Mesendoderm (in vitro differentiated cells): ENCODE data around the gene ZDHHC19.

ENCODE experiments used
- DNase-seq: peaks from one replicate; pipeline ENCODE4 v3.0.0; 2013
- H2AK5ac ChIP-seq: 2 replicates; pipeline ENCODE4 v1.6.1; 2013; ENCODE audit warnings: low read length, inconsistent platforms
- H2BK120ac ChIP-seq: 2 replicates; pipeline ENCODE4 v1.6.1; 2013; ENCODE audit warnings: low read depth, mild to moderate bottlenecking, low read length, moderate library complexity, mixed read lengths
- H2BK15ac ChIP-seq: replicated peaks from 2 replicates; pipeline ENCODE4 v1.6.1; 2013; ENCODE audit warnings: low read depth, mild to moderate bottlenecking, moderate library complexity
- H2BK5ac ChIP-seq: 2 replicates; pipeline ENCODE4 v1.6.1; 2013; ENCODE audit warnings: low read length, inconsistent platforms
- H3K18ac ChIP-seq: 2 replicates; pipeline ENCODE4 v1.6.1; 2013; ENCODE audit warnings: mild to moderate bottlenecking, low read length, mixed read lengths
- H3K23ac ChIP-seq: one replicate; pipeline ENCODE4 v1.6.1; 2013; ENCODE audit warnings: low read length
- H3K27ac ChIP-seq: 2 replicates; pipeline ENCODE4 v1.5.1; 2013; ENCODE audit warnings: low read depth, mild to moderate bottlenecking, inconsistent platforms, low read length, moderate library complexity
- H3K27me3 ChIP-seq: 2 replicates; pipeline ENCODE4 v1.6.1; 2013; ENCODE audit warnings: low read length, control low read depth, mild to moderate bottlenecking, inconsistent platforms; ENCODE audit not compliant: insufficient read depth, poor library complexity
- H3K36me3 ChIP-seq: 2 replicates; pipeline ENCODE4 v1.6.1; 2013; ENCODE audit warnings: low read length, inconsistent platforms; ENCODE audit not compliant: control insufficient read depth, insufficient read depth
- H3K4ac ChIP-seq: one replicate; pipeline ENCODE4 v1.6.1; 2013; ENCODE audit warnings: low read depth, mild to moderate bottlenecking, low read length, moderate library complexity
- H3K4me1 ChIP-seq: 2 replicates; pipeline ENCODE4 v1.6.1; 2013; ENCODE audit warnings: low read depth, low read length, inconsistent platforms; ENCODE audit not compliant: control insufficient read depth
- H3K4me2 ChIP-seq: 2 replicates; pipeline ENCODE4 v1.6.1; 2013; ENCODE audit warnings: low read length
- H3K4me3 ChIP-seq: 2 replicates; pipeline ENCODE4 v1.5.1; 2013; ENCODE audit warnings: mild to moderate bottlenecking, low read length
- H3K56ac ChIP-seq: one replicate; pipeline ENCODE4 v1.6.1; 2013; ENCODE audit warnings: low read length
- H3K79me1 ChIP-seq: 2 replicates; pipeline ENCODE4 v1.6.1; 2013; ENCODE audit warnings: low read length, inconsistent platforms
- H3K79me2 ChIP-seq: 2 replicates; pipeline ENCODE4 v1.6.1; 2013; ENCODE audit warnings: mild to moderate bottlenecking, low read length; ENCODE audit not compliant: control insufficient read depth, insufficient read depth
- H3K9ac ChIP-seq: 2 replicates; pipeline ENCODE4 v1.6.1; 2013; ENCODE audit warnings: low read length, inconsistent platforms
- H4K5ac ChIP-seq: one replicate; pipeline ENCODE4 v1.6.1; 2013; ENCODE audit warnings: low read length
- H4K8ac ChIP-seq: one replicate; pipeline ENCODE4 v1.6.1; 2013; ENCODE audit warnings: low read depth, mild to moderate bottlenecking, control low read depth, low read length, moderate library complexity
- WGBS: extraction: QIAGEN DNeasy Blood & Tissue Kit; methylation state at CpG from one replicate; pipeline ENCODE4 v1.1.7; 2013; ENCODE audit warnings: low lambda C conversion rate, missing lambda C conversion rate; ENCODE audit not compliant: insufficient coverage; ENCODE audit errors: extremely low coverage; 5-methylcytosine and 5-hydroxymethylcytosine counted together

The ZDHHC19 gene

GRCh38 chr3:196220991-196221390, 9.8 kb upstream of the ZDHHC19 start:
- Histone ChIP-seq H3K4me1 (no peaks in the 10 kb centered on the region), H3K27me3 (no peaks in the 10 kb centered on the region), H3K79me1 (no peaks in the 10 kb centered on the region), H3K56ac (no peak overlapping the region), H4K8ac (no peak overlapping the region), H3K18ac (no peak overlapping the region), H4K5ac (no peak overlapping the region), H3K9ac (no peak overlapping the region), H3K4me3 (no peak overlapping the region), H2BK120ac (no peak overlapping the region), H3K4ac (no peak overlapping the region), H2BK5ac (no peak overlapping the region), H3K23ac (no peak overlapping the region), H3K79me2 (no peaks in the 10 kb centered on the region), H2AK5ac (no peak overlapping the region), H3K4me2 (no peak overlapping the region), H2BK15ac (no peak overlapping the region), H3K27ac (no peak overlapping the region), H3K36me3 (no peaks in the 10 kb centered on the region)
- WGBS = no CpG with 5 or more reads among the region's 7 CpGs
- DNase-seq = no peak

- Histone ChIP-seq H3K4me3 (no peak overlapping the region), H3K56ac (no peak overlapping the region), H3K4me2 (no peak overlapping the region), H3K36me3 (no peaks in the 10 kb centered on the region), H4K5ac (no peak overlapping the region), H3K4me1 (no peaks in the 10 kb centered on the region), H3K9ac (no peak overlapping the region), H3K27me3 (no peaks in the 10 kb centered on the region), H2BK15ac (no peak overlapping the region), H3K18ac (no peak overlapping the region), H3K79me1 (no peaks in the 10 kb centered on the region), H3K4ac (no peak overlapping the region), H2BK5ac (no peak overlapping the region), H3K27ac (no peak overlapping the region), H3K23ac (no peak overlapping the region), H4K8ac (no peak overlapping the region), H2AK5ac (no peak overlapping the region), H2BK120ac (no peak overlapping the region), H3K79me2 (no peaks in the 10 kb centered on the region)
- DNase-seq = no peak
- WGBS = no CpG with 5 or more reads among the region's 10 CpGs
Observed at GRCh38 chr3:196220587-196220986, 9.4 kb upstream of the ZDHHC19 start.

- no peak overlapping the region for H3K4me3 ChIP-seq
- no peaks in the 10 kb centered on the region for H3K4me1 ChIP-seq
- H3K56ac ChIP-seq = no peak overlapping the region
- H2BK15ac ChIP-seq = no peak overlapping the region
- H2BK120ac ChIP-seq = no peak overlapping the region
- no peak overlapping the region for H3K4me2 ChIP-seq
- DNase-seq = no peak
- H3K27me3 ChIP-seq = no peaks in the 10 kb centered on the region
- H2BK5ac ChIP-seq = no peak overlapping the region
- H3K36me3 ChIP-seq = no peaks in the 10 kb centered on the region
- H3K18ac ChIP-seq = no peak overlapping the region
- no peak overlapping the region for H4K5ac ChIP-seq
- WGBS = no CpG with 5 or more reads among the region's 19 CpGs
- no peaks in the 10 kb centered on the region for H3K79me2 ChIP-seq
- H4K8ac ChIP-seq = no peak overlapping the region
- H3K4ac ChIP-seq = no peak overlapping the region
- no peak overlapping the region for H2AK5ac ChIP-seq
- H3K27ac ChIP-seq = no peak overlapping the region
- no peak overlapping the region for H3K9ac ChIP-seq
- H3K79me1 ChIP-seq = no peaks in the 10 kb centered on the region
- no peak overlapping the region for H3K23ac ChIP-seq
Observed at GRCh38 chr3:196219970-196220311, 8.7 kb upstream of the ZDHHC19 start.

GRCh38 chr3:196219194-196219969, 8.2 kb upstream of the ZDHHC19 start:
- no peak overlapping the region for H3K23ac ChIP-seq
- no peak overlapping the region for H3K9ac ChIP-seq
- no peak overlapping the region for H3K27ac ChIP-seq
- DNase-seq = peak; percentile 78
- no peak overlapping the region for H3K4me3 ChIP-seq
- no peaks in the 10 kb centered on the region for H3K4me1 ChIP-seq
- no peak overlapping the region for H3K4ac ChIP-seq
- no peak overlapping the region for H2BK5ac ChIP-seq
- no peak overlapping the region for H4K5ac ChIP-seq
- no peaks in the 10 kb centered on the region for H3K79me2 ChIP-seq
- H3K4me2 ChIP-seq = no peak overlapping the region
- H2AK5ac ChIP-seq = no peak overlapping the region
- H3K18ac ChIP-seq = no peak overlapping the region
- no peaks in the 10 kb centered on the region for H3K27me3 ChIP-seq
- no peak overlapping the region for H4K8ac ChIP-seq
- no peaks in the 10 kb centered on the region for H3K79me1 ChIP-seq
- H2BK15ac ChIP-seq = no peak overlapping the region
- H3K36me3 ChIP-seq = no peaks in the 10 kb centered on the region
- H2BK120ac ChIP-seq = no peak overlapping the region
- no peak overlapping the region for H3K56ac ChIP-seq
- WGBS = no CpG with 5 or more reads among the region's 19 CpGs

- no peak overlapping the region for H3K4me3 ChIP-seq
- no peak for DNase-seq
- H3K4me1 ChIP-seq = no peaks in the 10 kb centered on the region
- H2BK15ac ChIP-seq = no peak overlapping the region
- no peak overlapping the region for H2AK5ac ChIP-seq
- H2BK5ac ChIP-seq = no peak overlapping the region
- no peak overlapping the region for H3K56ac ChIP-seq
- H3K27me3 ChIP-seq = no peaks in the 10 kb centered on the region
- no peak overlapping the region for H3K4ac ChIP-seq
- H3K9ac ChIP-seq = no peak overlapping the region
- WGBS = no CpG with 5 or more reads among the region's 13 CpGs
- H3K4me2 ChIP-seq = no peak overlapping the region
- no peak overlapping the region for H2BK120ac ChIP-seq
- H3K79me1 ChIP-seq = no peaks in the 10 kb centered on the region
- no peak overlapping the region for H4K5ac ChIP-seq
- no peak overlapping the region for H3K27ac ChIP-seq
- H3K23ac ChIP-seq = no peak overlapping the region
- H3K79me2 ChIP-seq = no peaks in the 10 kb centered on the region
- no peaks in the 10 kb centered on the region for H3K36me3 ChIP-seq
- no peak overlapping the region for H4K8ac ChIP-seq
- no peak overlapping the region for H3K18ac ChIP-seq
Observed at GRCh38 chr3:196218155-196218712, 7.0 kb upstream of the ZDHHC19 start.
